Measurements from ENCODE around the gene TAB2. TPM values are rescaled to one million over a fixed set of nuclear protein-coding genes. Genes with fewer than 3 reads are reported as not detected.
"Not testable (repeated sequence)": the region's sequence is repeated elsewhere in the genome, so short reads cannot be mapped to it uniquely, and the experiment has no call there.

TAB2 gene
- total RNA-seq, 1 experiment from 2014 or later = 13.4 TPM

GRCh38 chr6:149332602-149333265, 15.2 kb downstream of the TAB2 start:
- DNase-seq (ENCODE audit: extremely low read depth, low read depth) = no peak

- no peak for DNase-seq (ENCODE audit: extremely low read depth, low read depth)
Measured at GRCh38 chr6:149333266-149333620, 15.7 kb downstream of the TAB2 start.

GRCh38 chr6:149334201-149334600, 16.7 kb downstream of the TAB2 start:
- DNase-seq (ENCODE audit: extremely low read depth, low read depth) = no peak

GRCh38 chr6:149334682-149335160, 17.2 kb downstream of the TAB2 start:
- DNase-seq (ENCODE audit: extremely low read depth, low read depth) = no peak

GRCh38 chr6:149335924-149336608, 18.6 kb downstream of the TAB2 start:
- DNase-seq (ENCODE audit: extremely low read depth, low read depth) = no peak

GRCh38 chr6:149336609-149336928, 19.1 kb downstream of the TAB2 start:
- no peak for DNase-seq (ENCODE audit: extremely low read depth, low read depth)

GRCh38 chr6:149337320-149337719, 19.8 kb downstream of the TAB2 start:
- no peak for DNase-seq (ENCODE audit: extremely low read depth, low read depth)

GRCh38 chr6:149340200-149340599, 22.7 kb downstream of the TAB2 start:
- no peak for DNase-seq (ENCODE audit: extremely low read depth, low read depth)

- DNase-seq (ENCODE audit: extremely low read depth, low read depth) = no peak
Measured at GRCh38 chr6:149342525-149342924, 25.0 kb downstream of the TAB2 start.

GRCh38 chr6:149343501-149343900, 26.0 kb downstream of the TAB2 start:
- no peak for DNase-seq (ENCODE audit: extremely low read depth, low read depth)

GRCh38 chr6:149346078-149346477, 28.6 kb downstream of the TAB2 start:
- no peak for DNase-seq (ENCODE audit: extremely low read depth, low read depth)

DNA sequence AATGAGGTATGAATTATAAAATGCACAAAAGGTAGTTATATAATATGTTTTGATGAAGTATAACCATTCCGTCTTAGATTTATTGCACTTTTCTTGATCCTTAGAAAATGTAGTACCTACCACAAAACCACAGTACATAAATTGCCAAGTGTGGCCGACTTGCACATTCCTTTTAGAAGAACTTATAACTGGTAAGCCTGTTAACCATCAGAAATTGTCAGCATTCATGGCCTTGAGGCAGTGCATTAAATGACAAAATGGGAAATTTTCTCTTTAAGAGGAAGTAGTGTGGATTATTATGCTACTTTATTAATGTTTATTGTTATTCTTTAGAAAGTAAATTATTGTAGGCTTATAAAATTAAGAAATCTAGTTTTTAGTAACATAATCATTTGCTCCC, 29.6 kb downstream of the TAB2 start:
- no peak for DNase-seq (ENCODE audit: extremely low read depth, low read depth)

- not testable (repeated sequence) for DNase-seq (ENCODE audit: extremely low read depth, low read depth)
Measured at GRCh38 chr6:149349279-149349678, 31.8 kb downstream of the TAB2 start.

DNA sequence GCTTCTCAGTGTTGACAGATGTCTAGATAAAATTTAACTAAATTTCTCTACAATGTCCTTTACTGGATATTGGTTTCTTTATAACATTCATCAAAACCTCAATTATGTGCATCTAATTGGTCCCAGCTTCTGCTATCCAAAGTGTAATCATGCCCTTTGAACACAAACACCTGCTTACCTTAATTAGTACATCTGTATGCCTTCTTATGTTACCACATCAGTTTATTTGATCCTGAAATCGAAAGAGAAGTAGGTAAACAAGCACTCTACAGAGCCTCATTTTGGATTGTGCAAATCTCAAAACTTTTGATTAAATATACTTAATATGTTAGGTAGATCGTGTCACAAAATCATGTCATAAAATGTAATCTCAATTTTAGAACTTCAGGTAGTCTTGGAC, 36.5 kb downstream of the TAB2 start:
- no peak for DNase-seq (ENCODE audit: extremely low read depth, low read depth)

- no peak for DNase-seq (ENCODE audit: extremely low read depth, low read depth)
Measured at GRCh38 chr6:149356081-149356750, 38.7 kb downstream of the TAB2 start.

- no peak for DNase-seq (ENCODE audit: extremely low read depth, low read depth)
Measured at GRCh38 chr6:149357726-149358538, 40.4 kb downstream of the TAB2 start.

DNA sequence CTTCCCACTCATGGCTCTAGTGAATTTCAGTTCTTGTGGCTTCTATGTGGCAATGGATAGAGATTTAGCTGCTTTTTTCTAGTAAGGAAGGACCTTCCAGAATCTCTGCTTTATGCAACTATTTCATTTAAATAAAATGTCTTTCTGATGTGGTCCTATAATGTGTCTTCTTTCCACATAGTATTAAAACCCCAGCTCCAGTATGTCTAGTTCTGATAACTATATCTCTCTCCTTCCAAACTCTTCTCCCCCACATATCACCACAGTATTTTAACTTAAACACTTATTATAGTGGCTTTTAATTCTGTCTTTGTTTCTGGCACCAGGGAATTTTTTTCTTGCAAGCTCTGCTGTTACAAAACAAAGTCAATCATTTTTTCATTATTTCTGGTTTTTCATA, 41.9 kb downstream of the TAB2 start:
- DNase-seq (ENCODE audit: extremely low read depth, low read depth) = no peak

DNA sequence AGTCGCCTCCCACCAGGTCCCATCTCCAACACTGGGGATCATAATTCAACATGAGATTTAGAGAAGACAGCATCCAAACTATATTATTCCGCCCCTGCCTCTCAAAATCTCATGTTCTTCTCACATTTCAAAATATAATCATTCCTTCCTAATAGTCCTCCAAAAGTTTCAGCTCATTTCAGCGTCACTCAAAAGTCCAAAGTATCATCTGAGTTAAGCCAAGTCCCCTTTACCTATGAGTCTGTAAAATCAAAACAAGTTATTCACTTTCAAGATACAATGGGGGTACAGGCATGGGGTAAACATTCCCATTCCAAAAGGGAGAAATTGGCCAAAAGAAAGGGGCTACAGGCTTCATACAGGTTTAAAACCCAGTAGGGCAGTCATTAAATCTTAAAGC, 43.0 kb downstream of the TAB2 start:
- no peak for DNase-seq (ENCODE audit: extremely low read depth, low read depth)

GRCh38 chr6:149362289-149362688, 44.8 kb downstream of the TAB2 start:
- DNase-seq (ENCODE audit: extremely low read depth, low read depth) = no peak

DNA sequence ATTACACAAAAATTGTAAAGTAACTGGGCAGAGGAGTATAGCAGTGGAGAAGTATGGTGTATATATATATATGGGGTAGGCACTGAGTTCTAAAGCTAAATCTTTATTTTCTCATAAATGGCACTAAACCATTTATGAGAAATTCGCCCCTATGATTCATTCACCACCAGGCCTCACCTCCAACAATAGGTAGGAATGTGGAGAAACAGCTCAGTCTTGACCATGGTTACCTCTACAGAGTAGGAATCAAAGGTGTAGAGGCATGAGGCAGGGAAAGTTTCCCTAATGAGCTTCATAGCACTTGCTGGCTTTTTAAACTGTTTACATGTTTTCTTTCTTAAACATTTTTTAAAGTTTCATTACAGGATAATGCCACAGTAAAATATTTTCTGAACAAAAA, 45.6 kb downstream of the TAB2 start:
- no peak for DNase-seq (ENCODE audit: extremely low read depth, low read depth)

DNA sequence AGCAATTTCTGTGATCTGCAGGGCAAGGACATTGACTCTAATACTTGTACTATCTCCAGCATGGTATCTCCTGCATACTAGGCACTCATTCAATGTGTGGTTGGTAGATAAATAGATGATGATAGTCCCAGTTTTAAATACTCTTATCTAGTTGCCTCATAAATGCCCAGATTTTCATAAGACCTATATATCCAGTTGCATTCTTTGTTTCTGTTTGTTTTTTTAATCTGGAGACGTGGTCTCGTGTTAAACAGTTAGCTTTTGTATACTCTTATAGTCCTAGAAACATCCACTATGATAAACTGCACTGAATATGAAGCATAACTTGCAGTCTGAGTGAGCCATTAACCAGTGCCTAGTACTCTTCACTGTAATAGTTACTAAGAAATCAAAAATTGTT, 47.0 kb downstream of the TAB2 start:
- DNase-seq (ENCODE audit: extremely low read depth, low read depth) = no peak
